Stimulated activated CD4-positive, alpha-beta T cell treated with anti-CD3 and anti-CD28 coated beads, Interleukin-15, amount 100 ng/mL, for 24 hours (primary cell): Measurements from ENCODE around the gene CCDC136.
A peak's percentile ranks its signal among the peaks of the same experiment; 100 is the strongest.

Experiments
- DNase-seq: peaks from one replicate; pipeline ENCODE4 v3.0.0-alpha.2; 2020

Gene CCDC136

GRCh38 chr7:128865996-128866877 lies 74.5 kb downstream of the CCDC136 start:
- no peak for DNase-seq

- no peak for DNase-seq
Measured at GRCh38 chr7:128867241-128867640, 75.5 kb downstream of the CCDC136 start.

- no peak for DNase-seq
Measured at GRCh38 chr7:128867842-128868623, 76.3 kb downstream of the CCDC136 start.

DNA sequence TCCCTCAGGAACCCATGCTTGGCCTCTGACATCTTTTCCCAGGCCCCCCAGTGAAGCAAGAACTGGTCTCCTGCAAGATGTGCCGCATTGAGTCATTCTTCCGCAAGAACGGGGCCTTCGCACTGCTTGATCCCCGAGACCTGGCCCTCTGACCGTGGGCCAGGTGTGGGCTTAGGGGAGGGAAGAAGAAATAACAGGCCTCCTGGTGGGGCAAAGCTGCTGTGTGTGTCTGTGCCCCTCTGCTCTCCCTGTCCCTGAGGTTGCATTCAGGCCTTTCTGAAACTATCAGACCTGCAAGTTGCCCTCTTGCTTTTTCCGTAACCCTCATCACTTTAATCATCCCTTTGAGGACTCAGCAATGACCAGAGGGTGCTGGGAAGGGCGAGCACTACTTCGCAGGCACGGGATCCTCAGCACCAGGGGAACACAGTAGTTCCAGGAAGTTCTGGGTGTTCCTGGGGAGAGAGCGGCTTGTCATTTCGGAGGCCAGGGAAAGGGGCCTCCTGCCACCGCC lies 76.9 kb downstream of the CCDC136 start:
- no peak for DNase-seq

- DNase-seq: peak; percentile 62
Measured at GRCh38 chr7:128869138-128869943, 77.6 kb downstream of the CCDC136 start.

GRCh38 chr7:128869944-128870285 lies 78.1 kb downstream of the CCDC136 start:
- peak; percentile 43 for DNase-seq

GRCh38 chr7:128871050-128871449 lies 79.3 kb downstream of the CCDC136 start:
- DNase-seq: no peak
